ENCODE measurements around the gene GGNBP2.
A peak's percentile ranks its signal among the peaks of the same experiment; 100 is the strongest.
"Not testable (repeated sequence)": the region's sequence is repeated elsewhere in the genome, so short reads cannot be mapped to it uniquely, and the experiment has no call there.

GGNBP2 gene

GRCh38 chr17:36602924-36603384, 58.2 kb downstream of the GGNBP2 start:
- peak; percentile 65 to 78 (median 70) for DNase-seq

GRCh38 chr17:36605028-36605427, 60.3 kb downstream of the GGNBP2 start:
- DNase-seq: not testable (repeated sequence)

GRCh38 chr17:36608280-36608679, 63.6 kb downstream of the GGNBP2 start:
- no peak for DNase-seq

- DNase-seq: peak; percentile 63 to 83 (median 74)
Observed at GRCh38 chr17:36608794-36609497, 64.2 kb downstream of the GGNBP2 start.

GRCh38 chr17:36609498-36609862, 64.8 kb downstream of the GGNBP2 start:
- no peak for DNase-seq

- DNase-seq: no peak
Observed at GRCh38 chr17:36610474-36610873, 65.8 kb downstream of the GGNBP2 start.

GRCh38 chr17:36611345-36612072, 66.8 kb downstream of the GGNBP2 start:
- peak in 3 of 4 experiments; percentile 24 to 48 (median 36) for DNase-seq

- DNase-seq: no peak
Observed at GRCh38 chr17:36612323-36612722, 67.6 kb downstream of the GGNBP2 start.

- no peak for DNase-seq
Observed at GRCh38 chr17:36613155-36613554, 68.4 kb downstream of the GGNBP2 start.

- DNase-seq: no peak
Observed at GRCh38 chr17:36614081-36614480, 69.4 kb downstream of the GGNBP2 start.

GRCh38 chr17:36614933-36615332, 70.2 kb downstream of the GGNBP2 start:
- no peak for DNase-seq

GRCh38 chr17:36616061-36617029, 71.6 kb downstream of the GGNBP2 start:
- peak; percentile 11 to 65 (median 56) for DNase-seq

GRCh38 chr17:36617773-36618172, 73.1 kb downstream of the GGNBP2 start:
- no peak for DNase-seq

GRCh38 chr17:36623281-36623680, 78.6 kb downstream of the GGNBP2 start:
- no peak for DNase-seq

- DNase-seq: no peak
Observed at GRCh38 chr17:36625188-36625587, 80.5 kb downstream of the GGNBP2 start.

- no peak for DNase-seq
Observed at GRCh38 chr17:36627101-36627500, 82.4 kb downstream of the GGNBP2 start.

GRCh38 chr17:36628576-36628975, 83.9 kb downstream of the GGNBP2 start:
- DNase-seq: no peak

GRCh38 chr17:36629252-36629847, 84.6 kb downstream of the GGNBP2 start:
- peak; percentile 80 to 93 (median 86) for DNase-seq

GRCh38 chr17:36629970-36630502, 85.3 kb downstream of the GGNBP2 start:
- DNase-seq: peak in 3 of 4 experiments; percentile 21 to 30 (median 29)

GRCh38 chr17:36631022-36631421, 86.3 kb downstream of the GGNBP2 start:
- no peak for DNase-seq

GRCh38 chr17:36632916-36633771, 88.4 kb downstream of the GGNBP2 start:
- no peak for DNase-seq
